T-helper 1 cell treated with Interleukin-12 subunit alpha and Interleukin-12 subunit beta and Interleukin-4 antibody, amounts not matched to agents 30 ng/mL and 1 ng/mL, for 36 hours (primary cell): Measurements from ENCODE around the gene NRG2. TPM values are rescaled to one million over a fixed set of nuclear protein-coding genes. Genes with fewer than 3 reads are reported as not detected.

Experiments
- intact Hi-C: fragments of 100-400 bp; cut with micrococcal nuclease; formaldehyde crosslinking; loops from one replicate; pipeline ENCODE4 v1.15.1; 2024
- total RNA-seq: library from RNA; stranded (reverse); gene quantifications from 2 replicates; pipeline ENCODE4 v1.2.3, GENCODE V29; 2022

NRG2 gene
- total RNA-seq, 1 donor from 2014 or later, result 0.27 TPM

GRCh38 chr5:139974661-139975060 is 68.4 kb downstream of the NRG2 start:
- intact Hi-C loops, result no loop called here

- intact Hi-C loops, result no loop called here
Observed at GRCh38 chr5:139971202-139971725, 71.8 kb downstream of the NRG2 start.

GRCh38 chr5:139969318-139969717 is 73.8 kb downstream of the NRG2 start:
- intact Hi-C loops, result loop anchor here (1.0 to 5.0 kb wide), 3 partner anchors 122 to 337 kb away; no protein-coding TSS in a partner anchor

GRCh38 chr5:139968547-139969261 is 74.4 kb downstream of the NRG2 start:
- intact Hi-C loops, result loop anchor here (1.0 to 5.0 kb wide), 4 partner anchors 121 to 336 kb away; no protein-coding TSS in a partner anchor

- intact Hi-C loops, result loop anchor here (5.0 kb wide), 1 partner anchor 120 kb away; no protein-coding TSS in a partner anchor
Observed at GRCh38 chr5:139967353-139967752, 75.7 kb downstream of the NRG2 start.

- intact Hi-C loops, result loop anchor here (5.0 kb wide), 1 partner anchor 120 kb away; no protein-coding TSS in a partner anchor
Observed at GRCh38 chr5:139966856-139967255, 76.2 kb downstream of the NRG2 start.

- intact Hi-C loops, result loop anchor here (5.0 kb wide), 1 partner anchor 118 kb away; no protein-coding TSS in a partner anchor
Observed at GRCh38 chr5:139964994-139965565, 78.0 kb downstream of the NRG2 start.

- intact Hi-C loops, result no loop called here
Observed at GRCh38 chr5:139964266-139964993, 78.7 kb downstream of the NRG2 start.

GRCh38 chr5:139962445-139962844 is 80.7 kb downstream of the NRG2 start:
- intact Hi-C loops, result no loop called here

- intact Hi-C loops, result no loop called here
Observed at GRCh38 chr5:139961435-139962157, 81.5 kb downstream of the NRG2 start.

GRCh38 chr5:139960723-139961383 is 82.2 kb downstream of the NRG2 start:
- intact Hi-C loops, result no loop called here

GRCh38 chr5:139958432-139959148 is 84.5 kb downstream of the NRG2 start:
- intact Hi-C loops, result no loop called here

GRCh38 chr5:139956342-139956741 is 86.8 kb downstream of the NRG2 start:
- intact Hi-C loops, result no loop called here

GRCh38 chr5:139955616-139956273 is 87.4 kb downstream of the NRG2 start:
- intact Hi-C loops, result no loop called here

GRCh38 chr5:139955053-139955605 is 88.0 kb downstream of the NRG2 start:
- intact Hi-C loops, result no loop called here

- intact Hi-C loops, result no loop called here
Observed at GRCh38 chr5:139954462-139954861, 88.6 kb downstream of the NRG2 start.

- intact Hi-C loops, result no loop called here
Observed at GRCh38 chr5:139954022-139954421, 89.1 kb downstream of the NRG2 start.

- intact Hi-C loops, result no loop called here
Observed at GRCh38 chr5:139952574-139952973, 90.5 kb downstream of the NRG2 start.

GRCh38 chr5:139951983-139952382 is 91.1 kb downstream of the NRG2 start:
- intact Hi-C loops, result no loop called here
